ENCODE measurements around the gene CHPF. TPM values are rescaled to one million over a fixed set of nuclear protein-coding genes. Genes with fewer than 3 reads are reported as not detected.

Gene CHPF
- total RNA-seq, 1 experiment from 2014 or later = 26.4 TPM

GRCh38 chr2:219539926-219540678 lies 3.5 kb downstream of the CHPF start:
- no peaks in the 10 kb centered on the region for H3K9me3 Mint-ChIP-seq (ENCODE audit: unreplicated experiment)
- POLR2A ChIA-PET = interaction anchor here (0.6 kb wide), 1 partner anchor 42 kb away, joined by 8 read pairs; the partner anchor contains the start of gene GMPPA
- TF ChIP-seq, protein P1, sequence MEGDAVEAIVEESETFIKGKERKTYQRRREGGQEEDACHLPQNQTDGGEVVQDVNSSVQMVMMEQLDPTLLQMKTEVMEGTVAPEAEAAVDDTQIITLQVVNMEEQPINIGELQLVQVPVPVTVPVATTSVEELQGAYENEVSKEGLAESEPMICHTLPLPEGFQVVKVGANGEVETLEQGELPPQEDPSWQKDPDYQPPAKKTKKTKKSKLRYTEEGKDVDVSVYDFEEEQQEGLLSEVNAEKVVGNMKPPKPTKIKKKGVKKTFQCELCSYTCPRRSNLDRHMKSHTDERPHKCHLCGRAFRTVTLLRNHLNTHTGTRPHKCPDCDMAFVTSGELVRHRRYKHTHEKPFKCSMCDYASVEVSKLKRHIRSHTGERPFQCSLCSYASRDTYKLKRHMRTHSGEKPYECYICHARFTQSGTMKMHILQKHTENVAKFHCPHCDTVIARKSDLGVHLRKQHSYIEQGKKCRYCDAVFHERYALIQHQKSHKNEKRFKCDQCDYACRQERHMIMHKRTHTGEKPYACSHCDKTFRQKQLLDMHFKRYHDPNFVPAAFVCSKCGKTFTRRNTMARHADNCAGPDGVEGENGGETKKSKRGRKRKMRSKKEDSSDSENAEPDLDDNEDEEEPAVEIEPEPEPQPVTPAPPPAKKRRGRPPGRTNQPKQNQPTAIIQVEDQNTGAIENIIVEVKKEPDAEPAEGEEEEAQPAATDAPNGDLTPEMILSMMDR (IDR thresholded peaks at IDR 0.05; ENCODE audit: insufficient read depth in 1 of 2, low read depth in 1 of 2, low read length in 1 of 2, severe bottlenecking in 1 of 2, unreplicated experiment in 1 of 2) = no peak
- no peaks in the 10 kb centered on the region for H3K9me3 ChIP-seq
- BruUV-seq (replicated peaks) = no TSS peak
- no peak overlapping the region for H3K4me3 Mint-ChIP-seq (ENCODE audit: unreplicated experiment)
- CTCF ChIA-PET = interaction anchor here (1.2 kb wide), 1 partner anchor 44 kb away, joined by 4 read pairs; a partner anchor contains a TSS
- peaks cover 34% of the 10 kb centered on the region for H3K36me3 Mint-ChIP-seq (ENCODE audit: insufficient read depth, unreplicated experiment)
- no peaks in the 10 kb centered on the region for H3K27me3 ChIP-seq (replicated peaks; ENCODE audit: control insufficient read depth, insufficient read depth, low read length)
- intact Hi-C loops (cut with micrococcal nuclease; ENCODE audit: unreplicated experiment) = no loop called here
- H3K27ac Mint-ChIP-seq (ENCODE audit: unreplicated experiment) = no peak overlapping the region
- no peak for DNase-seq
- H3K4me3 ChIP-seq (ENCODE audit: low read depth, low read length) = no peak overlapping the region
- no peaks in the 10 kb centered on the region for H3K27me3 Mint-ChIP-seq (ENCODE audit: insufficient read depth, unreplicated experiment)
- H3K36me3 ChIP-seq (ENCODE audit: control insufficient read depth, insufficient read depth, low read length) = peaks cover 8% of the 10 kb centered on the region
- peaks cover 24% of the 10 kb centered on the region for H3K4me1 ChIP-seq
- H3K4me1 Mint-ChIP-seq (ENCODE audit: low read depth, unreplicated experiment) = no peaks in the 10 kb centered on the region

GRCh38 chr2:219538956-219539788 lies 4.4 kb downstream of the CHPF start:
- Mint-ChIP-seq H3K4me3 (ENCODE audit: unreplicated experiment) (no peak overlapping the region), H3K4me1 (ENCODE audit: low read depth, unreplicated experiment) (no peaks in the 10 kb centered on the region), H3K27me3 (ENCODE audit: insufficient read depth, unreplicated experiment) (no peaks in the 10 kb centered on the region), H3K9me3 (ENCODE audit: unreplicated experiment) (no peaks in the 10 kb centered on the region), H3K36me3 (ENCODE audit: insufficient read depth, unreplicated experiment) (peaks cover 29% of the 10 kb centered on the region), H3K27ac (ENCODE audit: unreplicated experiment) (no peak overlapping the region)
- intact Hi-C loops (cut with micrococcal nuclease; ENCODE audit: unreplicated experiment) = no loop called here
- no peak for DNase-seq
- TF ChIP-seq, protein P1 (IDR thresholded peaks at IDR 0.05; ENCODE audit: insufficient read depth in 1 of 2, low read depth in 1 of 2, low read length in 1 of 2, severe bottlenecking in 1 of 2, unreplicated experiment in 1 of 2) = no peak
- BruUV-seq (replicated peaks) = no TSS peak
- Histone ChIP-seq H3K4me3 (ENCODE audit: low read depth, low read length) (no peak overlapping the region), H3K27me3 (replicated peaks; ENCODE audit: control insufficient read depth, insufficient read depth, low read length) (no peaks in the 10 kb centered on the region), H3K36me3 (ENCODE audit: control insufficient read depth, insufficient read depth, low read length) (peaks cover 8% of the 10 kb centered on the region), H3K4me1 (peaks cover 16% of the 10 kb centered on the region), H3K9me3 (no peaks in the 10 kb centered on the region)
- ChIA-PET CTCF (interaction anchor here (0.6 kb wide), 1 partner anchor 112 kb away, joined by 9 read pairs; no protein-coding TSS in a partner anchor), POLR2A (interaction anchor here (0.6 kb wide), 1 partner anchor 41 kb away, joined by 8 read pairs; the partner anchor contains the start of gene GMPPA)

GRCh38 chr2:219538504-219538951 lies 5.1 kb downstream of the CHPF start:
- TF ChIP-seq, protein P1 (IDR thresholded peaks at IDR 0.05; ENCODE audit: insufficient read depth in 1 of 2, low read depth in 1 of 2, low read length in 1 of 2, severe bottlenecking in 1 of 2, unreplicated experiment in 1 of 2) = no peak
- Mint-ChIP-seq H3K4me3 (ENCODE audit: unreplicated experiment) (no peak overlapping the region), H3K36me3 (ENCODE audit: insufficient read depth, unreplicated experiment) (peaks cover 22% of the 10 kb centered on the region), H3K9me3 (ENCODE audit: unreplicated experiment) (no peaks in the 10 kb centered on the region), H3K4me1 (ENCODE audit: low read depth, unreplicated experiment) (no peaks in the 10 kb centered on the region), H3K27ac (ENCODE audit: unreplicated experiment) (no peak overlapping the region), H3K27me3 (ENCODE audit: insufficient read depth, unreplicated experiment) (no peaks in the 10 kb centered on the region)
- intact Hi-C loops (cut with micrococcal nuclease; ENCODE audit: unreplicated experiment) = no loop called here
- ChIA-PET CTCF (no interaction called here), POLR2A (no interaction called here)
- no peak overlapping the region for H3K4me3 ChIP-seq (ENCODE audit: low read depth, low read length)
- no peaks in the 10 kb centered on the region for H3K27me3 ChIP-seq (replicated peaks; ENCODE audit: control insufficient read depth, insufficient read depth, low read length)
- H3K9me3 ChIP-seq = no peaks in the 10 kb centered on the region
- no peak for DNase-seq
- peaks cover 16% of the 10 kb centered on the region for H3K4me1 ChIP-seq
- BruUV-seq (replicated peaks) = no TSS peak
- peaks cover 8% of the 10 kb centered on the region for H3K36me3 ChIP-seq (ENCODE audit: control insufficient read depth, insufficient read depth, low read length)

Measured in Caco-2 (cell line).